Endodermal cell (in vitro differentiated cells): ENCODE measurements around the gene HPCAL1. TPM values are rescaled to one million over a fixed set of nuclear protein-coding genes. Genes with fewer than 3 reads are reported as not detected.

ENCODE experiments used
- DNase-seq: peaks from one replicate; pipeline ENCODE4 v3.0.0-alpha.2; 2017
- H3K27ac ChIP-seq: 2 replicates; pipeline ENCODE4 v1.5.1; 2013; ENCODE audit warnings: mild to moderate bottlenecking, low read depth, low read length, moderate library complexity
- H3K27me3 ChIP-seq: 2 replicates; pipeline ENCODE4 v1.6.1; 2013; ENCODE audit warnings: mild to moderate bottlenecking, low read length, moderate library complexity; ENCODE audit not compliant: insufficient read depth, control insufficient read depth, poor library complexity, severe bottlenecking
- H3K36me3 ChIP-seq: 2 replicates; pipeline ENCODE4 v1.7.0; 2013; ENCODE audit warnings: mild to moderate bottlenecking, low read length, moderate library complexity; ENCODE audit not compliant: control insufficient read depth, insufficient read depth
- H3K4me1 ChIP-seq: one replicate; pipeline ENCODE4 v1.7.0; 2013; ENCODE audit warnings: low read length; ENCODE audit not compliant: control insufficient read depth, insufficient read depth
- H3K4me3 ChIP-seq: 2 replicates; pipeline ENCODE4 v1.5.1; 2013; ENCODE audit warnings: mild to moderate bottlenecking, low read length, moderate library complexity
- H3K9ac ChIP-seq: 2 replicates; pipeline ENCODE4 v1.6.1; 2013; ENCODE audit warnings: mild to moderate bottlenecking, low read length, moderate library complexity; ENCODE audit not compliant: poor library complexity, severe bottlenecking; ENCODE audit errors: extremely low read depth
- H3K9me3 ChIP-seq: 2 replicates; pipeline ENCODE4 v1.6.1; 2013; ENCODE audit warnings: mild to moderate bottlenecking, low read length, moderate library complexity; ENCODE audit not compliant: control insufficient read depth
- H3K27ac Mint-ChIP-seq: 2 replicates; pipeline ENCODE4 v1.8.0; 2020; ENCODE audit warnings: mixed read lengths
- H3K27me3 Mint-ChIP-seq: 2 replicates; pipeline ENCODE4 v1.8.0; 2021; ENCODE audit warnings: mild to moderate bottlenecking, mixed read lengths; ENCODE audit not compliant: insufficient read depth
- H3K36me3 Mint-ChIP-seq: 2 replicates; pipeline ENCODE4 v1.8.0; 2020; ENCODE audit warnings: low read depth, mixed read lengths
- H3K4me1 Mint-ChIP-seq: 2 replicates; pipeline ENCODE4 v1.8.0; 2020; ENCODE audit warnings: mixed read lengths
- H3K4me3 Mint-ChIP-seq: 2 replicates; pipeline ENCODE4 v1.8.0; 2020; ENCODE audit warnings: mild to moderate bottlenecking, moderate library complexity, mixed read lengths
- H3K9me3 Mint-ChIP-seq: 2 replicates; pipeline ENCODE4 v1.8.0; 2020; ENCODE audit warnings: mild to moderate bottlenecking, mixed read lengths
- WGBS, 2 experiments: methylation state at CpG; one replicate each; pipeline versions ENCODE4 v1.1.5 to v1.1.7; 2013; ENCODE audit warnings: missing lambda C conversion rate in 2 of 2, mixed read lengths in 1 of 2; ENCODE audit not compliant: insufficient coverage in 1 of 2, insufficient read length in 1 of 2; 5-methylcytosine and 5-hydroxymethylcytosine counted together
- total RNA-seq, 2 donors: library from RNA; stranded (reverse); fragmentation: NEBNext Ultra II Directional in 1 of 2; extraction: Animal tissue kit (Norgen Biotek cat#: 25700) in 1 of 2; gene quantifications; 2 replicates in 1 of 2; 3 replicates in 1 of 2; pipeline ENCODE4 v1.2.1, GENCODE V29; 2021
- TF ChIP-seq, protein P1 (sequence below): fragments of 200-600 bp; sonication (generic); conservative IDR thresholded peaks from 2 replicates; pipeline ENCODE4 v1.5.0; 2021; ENCODE audit warnings: antibody characterized with exemption, mild to moderate bottlenecking

The HPCAL1 gene
- total RNA-seq, 2 donors from 2014 or later = 6.8 to 8.1 TPM

DNA sequence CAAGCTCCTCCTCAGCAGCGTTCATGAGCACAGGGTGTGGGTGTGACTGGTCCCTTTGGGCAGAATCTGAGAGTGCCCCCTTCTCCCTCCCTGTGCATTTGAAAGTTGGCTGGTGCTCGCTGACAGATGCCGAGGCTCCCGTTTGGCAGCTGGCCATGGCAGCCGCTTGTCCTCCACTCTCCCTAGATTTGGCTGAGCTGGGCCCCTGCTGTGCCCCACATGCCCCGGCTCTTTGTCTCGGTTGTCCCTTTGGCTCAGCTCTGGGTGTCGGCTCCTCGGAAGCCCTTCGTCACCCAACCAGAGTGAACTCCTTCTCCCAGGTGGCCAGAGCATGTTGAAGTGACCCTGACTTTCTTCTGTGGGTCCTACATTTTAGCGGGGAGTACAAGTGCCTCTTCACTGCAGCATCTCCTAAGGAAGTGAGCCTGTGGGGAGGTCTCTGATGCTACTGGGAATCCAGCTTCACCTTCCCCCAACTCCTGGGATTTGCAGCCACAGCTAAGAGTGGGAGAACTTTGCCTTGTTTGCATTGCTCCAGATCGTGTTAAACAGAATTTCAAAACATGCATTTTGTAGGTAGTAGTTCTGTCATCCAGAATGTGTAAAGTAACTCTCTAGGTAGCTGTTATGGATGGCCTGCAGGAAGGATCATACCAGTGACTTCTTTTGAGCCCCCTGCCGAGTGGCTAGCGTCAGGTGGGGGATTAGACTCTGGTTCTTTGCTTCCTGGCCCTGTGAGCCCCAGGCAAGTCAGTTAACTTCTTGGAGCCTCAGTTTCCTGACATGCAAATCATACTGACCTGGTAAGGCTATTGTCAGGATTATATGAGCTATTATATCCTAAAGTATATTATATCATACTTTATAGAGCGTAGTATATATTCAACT lies 24.2 kb downstream of the HPCAL1 start:
- Histone ChIP-seq H3K27ac (no peak overlapping the region), H3K9ac (no peak overlapping the region), H3K4me1 (peaks cover 8% of the 10 kb centered on the region), H3K4me3 (no peak overlapping the region), H3K9me3 (peaks cover 10% of the 10 kb centered on the region), H3K27me3 (no peaks in the 10 kb centered on the region), H3K36me3 (no peaks in the 10 kb centered on the region)
- Mint-ChIP-seq H3K27ac (peak overlapping the region; percentile 41), H3K9me3 (peaks cover 16% of the 10 kb centered on the region), H3K36me3 (peaks cover 3% of the 10 kb centered on the region), H3K4me1 (peaks cover 65% of the 10 kb centered on the region), H3K4me3 (no peak overlapping the region), H3K27me3 (no peaks in the 10 kb centered on the region)
- 82 to 94% methylated on average over 10 to 14 of the region's 15 CpGs for WGBS, 2 experiments
- TF ChIP-seq, protein P1, sequence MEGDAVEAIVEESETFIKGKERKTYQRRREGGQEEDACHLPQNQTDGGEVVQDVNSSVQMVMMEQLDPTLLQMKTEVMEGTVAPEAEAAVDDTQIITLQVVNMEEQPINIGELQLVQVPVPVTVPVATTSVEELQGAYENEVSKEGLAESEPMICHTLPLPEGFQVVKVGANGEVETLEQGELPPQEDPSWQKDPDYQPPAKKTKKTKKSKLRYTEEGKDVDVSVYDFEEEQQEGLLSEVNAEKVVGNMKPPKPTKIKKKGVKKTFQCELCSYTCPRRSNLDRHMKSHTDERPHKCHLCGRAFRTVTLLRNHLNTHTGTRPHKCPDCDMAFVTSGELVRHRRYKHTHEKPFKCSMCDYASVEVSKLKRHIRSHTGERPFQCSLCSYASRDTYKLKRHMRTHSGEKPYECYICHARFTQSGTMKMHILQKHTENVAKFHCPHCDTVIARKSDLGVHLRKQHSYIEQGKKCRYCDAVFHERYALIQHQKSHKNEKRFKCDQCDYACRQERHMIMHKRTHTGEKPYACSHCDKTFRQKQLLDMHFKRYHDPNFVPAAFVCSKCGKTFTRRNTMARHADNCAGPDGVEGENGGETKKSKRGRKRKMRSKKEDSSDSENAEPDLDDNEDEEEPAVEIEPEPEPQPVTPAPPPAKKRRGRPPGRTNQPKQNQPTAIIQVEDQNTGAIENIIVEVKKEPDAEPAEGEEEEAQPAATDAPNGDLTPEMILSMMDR = no peak
- DNase-seq = peak; percentile 71

DNA sequence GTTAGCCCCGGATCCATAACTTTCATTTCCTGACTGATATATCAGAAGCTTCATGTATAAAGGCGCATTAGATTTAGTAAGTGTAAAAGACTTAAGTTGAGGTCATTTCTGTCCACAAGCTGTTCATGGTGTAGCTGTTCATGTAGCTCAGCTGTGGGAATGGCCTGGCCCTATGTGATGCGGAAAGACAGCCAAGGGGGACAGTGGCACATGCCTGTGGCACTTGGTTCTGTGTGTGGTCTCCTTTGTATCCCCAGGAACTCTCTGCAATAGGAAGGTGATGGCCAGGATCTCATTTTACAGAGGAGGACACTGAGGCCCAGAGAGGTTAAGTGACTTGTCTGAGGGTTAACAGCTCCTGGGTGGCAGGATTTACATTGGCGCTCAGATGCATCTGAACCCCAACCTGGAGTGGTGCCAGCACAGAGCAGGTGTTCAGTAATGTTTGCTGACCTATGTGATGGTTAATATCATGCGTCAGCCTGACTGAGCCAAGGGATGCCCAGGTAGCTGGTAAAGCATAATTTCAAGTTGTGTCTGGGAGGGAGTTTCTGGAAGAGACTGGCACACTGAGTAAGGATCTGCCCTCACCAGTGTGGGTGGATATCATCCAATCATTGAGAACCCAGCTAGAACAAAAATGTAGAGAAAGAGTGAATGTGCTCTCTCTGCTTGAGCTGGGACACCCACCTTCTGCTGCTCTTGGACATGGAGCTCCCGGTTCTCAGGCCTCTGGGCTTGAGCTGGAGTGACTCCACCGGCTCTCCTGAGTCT lies 25.4 kb downstream of the HPCAL1 start:
- Mint-ChIP-seq H3K4me1 (peaks cover 75% of the 10 kb centered on the region), H3K27me3 (no peaks in the 10 kb centered on the region), H3K27ac (no peak overlapping the region), H3K36me3 (no peaks in the 10 kb centered on the region), H3K9me3 (peaks cover 6% of the 10 kb centered on the region), H3K4me3 (no peak overlapping the region)
- H3K36me3 ChIP-seq = no peaks in the 10 kb centered on the region
- WGBS, 2 experiments = 93 to 94% methylated on average over 5 to 7 of the region's 7 CpGs
- H3K9me3 ChIP-seq = no peaks in the 10 kb centered on the region
- no peak overlapping the region for H3K27ac ChIP-seq
- DNase-seq = no peak
- H3K4me1 ChIP-seq = peaks cover 11% of the 10 kb centered on the region
- H3K9ac ChIP-seq = no peak overlapping the region
- H3K4me3 ChIP-seq = no peak overlapping the region
- TF ChIP-seq, protein P1 = no peak
- no peaks in the 10 kb centered on the region for H3K27me3 ChIP-seq

DNA sequence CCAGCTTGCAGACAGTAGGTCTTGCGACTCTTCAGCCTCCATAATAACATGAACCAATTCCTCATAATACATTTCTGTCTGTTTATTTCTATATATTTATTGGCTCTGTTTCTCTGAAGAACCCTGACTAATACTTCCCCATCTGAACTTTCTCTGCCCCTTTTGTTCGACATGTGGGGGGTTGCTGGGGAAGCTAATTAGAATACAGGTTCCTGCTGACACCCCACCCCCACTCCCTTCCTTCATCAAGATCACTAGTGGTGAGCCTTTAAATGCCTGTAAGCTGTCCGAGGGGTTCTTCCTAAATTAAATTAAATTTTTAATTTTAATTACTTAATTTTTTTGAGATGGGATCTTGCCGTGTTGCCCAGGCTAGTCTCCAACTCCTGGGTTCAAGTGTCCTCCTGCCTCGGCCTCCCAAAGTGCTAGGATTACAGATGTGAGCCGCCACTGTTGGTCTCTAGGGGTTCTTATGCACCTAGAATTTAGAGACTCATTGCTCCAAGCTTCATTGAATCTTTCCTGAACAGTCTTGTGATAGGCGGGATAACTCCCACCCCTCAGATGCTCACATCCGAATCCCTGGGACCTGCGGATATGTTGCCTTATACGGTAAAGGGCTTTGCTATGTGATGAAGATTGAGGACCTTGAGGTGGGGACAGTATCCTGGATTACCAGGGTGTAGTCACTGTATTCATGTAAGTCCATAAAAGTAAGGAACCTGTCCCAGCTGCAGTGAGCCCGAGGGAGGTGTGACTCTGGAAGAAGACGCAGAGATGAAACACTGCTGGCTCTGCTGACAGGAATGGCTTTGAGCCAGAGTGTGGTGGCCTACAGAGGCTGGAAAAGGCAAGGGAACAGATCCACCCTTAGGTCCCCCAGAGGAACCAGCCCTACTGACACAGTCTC lies 26.2 kb downstream of the HPCAL1 start:
- WGBS, 2 experiments = 96 to 97% methylated on average over 8 to 10 of the region's 12 CpGs
- Histone ChIP-seq H3K4me1 (peaks cover 15% of the 10 kb centered on the region), H3K9me3 (no peaks in the 10 kb centered on the region), H3K9ac (no peak overlapping the region), H3K27ac (no peak overlapping the region), H3K36me3 (no peaks in the 10 kb centered on the region), H3K27me3 (no peaks in the 10 kb centered on the region), H3K4me3 (no peak overlapping the region)
- no peaks in the 10 kb centered on the region for H3K9me3 Mint-ChIP-seq
- H3K27ac Mint-ChIP-seq = peak overlapping the region; percentile 30
- no peak for DNase-seq
- no peaks in the 10 kb centered on the region for H3K36me3 Mint-ChIP-seq
- H3K27me3 Mint-ChIP-seq = no peaks in the 10 kb centered on the region
- peaks cover 83% of the 10 kb centered on the region for H3K4me1 Mint-ChIP-seq
- no peak overlapping the region for H3K4me3 Mint-ChIP-seq
- TF ChIP-seq, protein P1 = no peak
